GM12872 (cell line): ENCODE data around the gene RELL2.

ENCODE experiments used
- CTCF ChIP-seq: IDR thresholded peaks from 3 replicates; pipeline ENCODE4 v1.5.1; 2011; ENCODE audit warnings: low read depth, mild to moderate bottlenecking, low read length, moderate library complexity; ENCODE audit not compliant: insufficient read depth

RELL2 gene

GRCh38 chr5:141646026-141646425 is 9.2 kb downstream of the RELL2 start:
- no peak for TF ChIP-seq CTCF

GRCh38 chr5:141647242-141647641 is 10.4 kb downstream of the RELL2 start:
- TF ChIP-seq CTCF = no peak

- no peak for TF ChIP-seq CTCF
Observed at GRCh38 chr5:141647851-141648250, 11.1 kb downstream of the RELL2 start.

GRCh38 chr5:141649056-141649688 is 12.4 kb downstream of the RELL2 start:
- TF ChIP-seq CTCF = no peak

GRCh38 chr5:141649972-141650371 is 13.2 kb downstream of the RELL2 start:
- TF ChIP-seq CTCF = no peak

- TF ChIP-seq CTCF = 0 out of 3 replicates have a peak, but pooled peaks have one; percentile 4
Observed at GRCh38 chr5:141650851-141651727, 14.3 kb downstream of the RELL2 start, which contains the start of gene FCHSD1. Gene FCHSD1, minus strand, starts transcription at chr5:141651418. Its CDS starts 50 bp downstream, at chr5:141651368.

GRCh38 chr5:141651728-141652105 is 14.9 kb downstream of the RELL2 start:
- no peak for TF ChIP-seq CTCF
